HEK293T (cell line): Measurements from ENCODE around the gene KRT7.

Experiments
- ARNT ChIP-seq: fragments of 450-650 bp; IDR thresholded peaks from 2 replicates; pipeline ENCODE4 v1.6.1; 2017; ENCODE audit warnings: mild to moderate bottlenecking
- BHLHE40 ChIP-seq: fragments of 450-650 bp; IDR thresholded peaks from 2 replicates; pipeline ENCODE4 v1.6.1; 2016; ENCODE audit warnings: mild to moderate bottlenecking, moderate library complexity, borderline replicate concordance
- ELF4 ChIP-seq: fragments of 450-650 bp; IDR thresholded peaks from 2 replicates; pipeline ENCODE4 v1.6.1; 2017; ENCODE audit warnings: antibody characterized with exemption
- FOXK2 ChIP-seq: fragments of 450-650 bp; IDR thresholded peaks from 2 replicates; pipeline ENCODE4 v1.6.1; 2016; ENCODE audit warnings: mild to moderate bottlenecking
- L3MBTL2 ChIP-seq: fragments of 450-650 bp; conservative IDR thresholded peaks from 2 replicates; pipeline ENCODE4 v1.6.1; 2016; ENCODE audit warnings: mild to moderate bottlenecking
- NFRKB ChIP-seq: fragments of 450-650 bp; IDR thresholded peaks from 2 replicates; pipeline ENCODE4 v1.6.1; 2016; ENCODE audit warnings: mild to moderate bottlenecking, moderate library complexity
- SP1 ChIP-seq: fragments of 450-650 bp; IDR thresholded peaks from 2 replicates; pipeline ENCODE4 v1.6.1; 2017
- SUZ12 ChIP-seq: fragments of 450-650 bp; IDR thresholded peaks from 2 replicates; pipeline ENCODE4 v1.6.1; 2016; ENCODE audit warnings: mild to moderate bottlenecking
- ZNF384 ChIP-seq: fragments of 450-650 bp; IDR thresholded peaks from 2 replicates; pipeline ENCODE4 v1.6.1; 2016

DNA sequence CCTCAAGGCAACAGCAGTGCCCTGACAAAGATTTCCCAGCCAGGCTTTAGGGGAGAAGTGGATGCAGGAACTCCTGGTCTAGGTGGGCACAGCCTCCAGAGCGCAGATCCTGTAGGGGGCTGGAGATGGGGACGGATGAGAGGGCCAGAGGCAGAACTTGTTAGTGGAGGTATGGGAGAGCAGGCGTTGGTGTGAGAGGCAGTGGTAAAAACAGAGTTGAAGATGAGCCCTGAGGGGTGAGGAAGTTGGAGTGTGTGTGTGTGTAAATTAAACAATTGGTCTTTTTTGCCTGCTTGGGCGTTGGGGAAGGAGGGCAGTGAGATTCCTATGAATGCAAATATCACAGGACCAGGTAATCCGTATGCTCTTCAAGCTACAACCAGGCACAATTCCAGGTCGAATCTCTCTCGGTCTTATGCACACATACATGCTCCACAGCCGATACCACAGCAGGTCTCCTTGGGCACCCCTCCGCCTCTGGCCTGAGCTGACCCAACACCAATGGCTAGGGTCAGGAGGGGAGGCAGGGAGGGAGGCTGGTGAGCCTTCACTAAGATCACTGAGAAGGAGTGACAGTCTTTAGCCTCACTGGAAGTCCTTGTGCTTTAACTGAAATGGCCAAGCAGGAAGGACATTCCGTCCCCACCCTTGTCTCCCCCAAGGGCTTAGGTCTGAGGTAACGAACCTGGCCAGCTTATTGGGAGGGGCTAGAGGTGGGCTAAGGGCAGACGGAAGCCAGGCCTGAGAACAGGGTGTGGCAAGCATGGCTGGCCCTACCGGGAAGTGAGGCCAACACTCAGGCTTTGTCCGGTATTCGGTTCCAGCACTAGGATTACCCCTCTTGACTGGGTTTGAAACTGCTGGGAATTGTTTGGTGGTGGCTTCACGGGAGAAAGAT, 1.5 kb upstream of the KRT7 start:
- TF ChIP-seq FOXK2 (no peak), ELF4 (no peak), L3MBTL2 (no peak), SP1 (no peak), BHLHE40 (no peak), SUZ12 (no peak), NFRKB (no peak), ZNF384 (no peak), ARNT (no peak)
